Measurements from ENCODE around the gene PTGIS.

The PTGIS gene

DNA sequence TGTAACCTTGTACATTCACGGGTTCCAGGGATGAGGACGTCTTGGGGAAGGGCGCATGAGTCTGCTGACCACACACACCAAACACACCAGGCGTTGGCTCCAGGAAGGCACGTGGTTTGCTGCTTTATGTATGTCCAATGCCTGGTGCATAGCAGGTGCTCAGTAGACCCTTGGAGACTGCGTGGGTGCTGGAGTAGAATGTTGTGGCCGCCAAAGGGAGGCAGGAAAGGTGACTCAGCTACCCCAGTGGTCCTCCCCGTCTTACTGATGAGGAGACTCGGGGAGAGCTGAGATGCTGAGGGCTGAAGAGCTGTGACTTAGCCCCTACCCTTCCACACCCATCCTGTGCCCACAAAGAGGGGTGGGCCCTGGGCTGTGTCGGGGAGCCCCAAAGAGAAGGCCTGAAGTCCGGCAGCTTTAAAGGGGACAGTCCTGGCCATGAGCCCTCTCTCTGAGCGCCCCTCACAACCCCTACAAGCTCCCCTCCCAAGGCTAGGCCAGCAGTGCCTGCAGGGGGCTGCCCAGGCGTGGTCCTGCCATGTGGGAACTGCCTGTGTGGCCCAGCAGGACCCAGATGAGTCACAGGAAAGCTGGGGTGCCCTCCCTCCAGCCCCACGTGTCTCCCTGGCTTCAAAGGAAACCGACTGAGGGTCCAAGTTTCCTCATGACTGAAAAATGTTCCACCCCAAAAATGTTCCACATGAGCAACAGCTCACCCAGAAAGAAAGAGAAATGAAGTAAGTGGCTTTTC lies 28.0 kb upstream of the PTGIS start:
- ChIA-PET CTCF (interaction anchor here (0.5 to 2.3 kb wide), 4 partner anchors 9 to 489 kb away, joined by 3 to 9 read pairs (median 4); no protein-coding TSS in a partner anchor), POLR2A (ENCODE audit: low non-redundant PET) (no interaction called here)
- no peak for DNase-seq (ENCODE audit: low spot score)
- H3K27ac ChIP-seq: no peak overlapping the region
- TF ChIP-seq, protein P1, sequence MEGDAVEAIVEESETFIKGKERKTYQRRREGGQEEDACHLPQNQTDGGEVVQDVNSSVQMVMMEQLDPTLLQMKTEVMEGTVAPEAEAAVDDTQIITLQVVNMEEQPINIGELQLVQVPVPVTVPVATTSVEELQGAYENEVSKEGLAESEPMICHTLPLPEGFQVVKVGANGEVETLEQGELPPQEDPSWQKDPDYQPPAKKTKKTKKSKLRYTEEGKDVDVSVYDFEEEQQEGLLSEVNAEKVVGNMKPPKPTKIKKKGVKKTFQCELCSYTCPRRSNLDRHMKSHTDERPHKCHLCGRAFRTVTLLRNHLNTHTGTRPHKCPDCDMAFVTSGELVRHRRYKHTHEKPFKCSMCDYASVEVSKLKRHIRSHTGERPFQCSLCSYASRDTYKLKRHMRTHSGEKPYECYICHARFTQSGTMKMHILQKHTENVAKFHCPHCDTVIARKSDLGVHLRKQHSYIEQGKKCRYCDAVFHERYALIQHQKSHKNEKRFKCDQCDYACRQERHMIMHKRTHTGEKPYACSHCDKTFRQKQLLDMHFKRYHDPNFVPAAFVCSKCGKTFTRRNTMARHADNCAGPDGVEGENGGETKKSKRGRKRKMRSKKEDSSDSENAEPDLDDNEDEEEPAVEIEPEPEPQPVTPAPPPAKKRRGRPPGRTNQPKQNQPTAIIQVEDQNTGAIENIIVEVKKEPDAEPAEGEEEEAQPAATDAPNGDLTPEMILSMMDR (conservative IDR thresholded peaks at IDR 0.05; ENCODE audit: low read depth): no peak

DNA sequence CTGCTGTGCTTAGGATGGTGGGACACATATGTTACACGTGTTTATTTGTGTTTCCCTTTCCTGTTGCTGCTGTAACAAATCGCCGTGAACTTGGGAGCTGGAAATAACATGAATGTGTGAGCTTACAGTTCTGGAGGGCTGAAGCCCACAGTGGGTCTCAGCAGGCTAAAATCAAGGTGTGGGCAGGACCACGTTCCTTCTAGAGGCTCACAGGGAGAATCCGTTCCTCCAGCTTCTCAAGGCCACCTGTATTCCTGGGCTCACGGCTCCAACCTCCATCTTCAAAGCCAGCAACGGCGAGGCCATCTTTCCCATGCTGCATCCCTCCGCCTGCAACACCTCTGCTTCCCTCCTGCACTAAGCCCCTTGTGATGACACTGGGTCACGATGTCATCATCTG lies 27.4 kb upstream of the PTGIS start:
- no peak overlapping the region for H3K27ac ChIP-seq
- DNase-seq (ENCODE audit: low spot score): no peak
- TF ChIP-seq, protein P1 (conservative IDR thresholded peaks at IDR 0.05; ENCODE audit: low read depth): no peak
- ChIA-PET CTCF (interaction anchor here (0.5 to 2.3 kb wide), 4 partner anchors 10 to 490 kb away, joined by 3 to 9 read pairs (median 4); no protein-coding TSS in a partner anchor), POLR2A (ENCODE audit: low non-redundant PET) (no interaction called here)

DNA sequence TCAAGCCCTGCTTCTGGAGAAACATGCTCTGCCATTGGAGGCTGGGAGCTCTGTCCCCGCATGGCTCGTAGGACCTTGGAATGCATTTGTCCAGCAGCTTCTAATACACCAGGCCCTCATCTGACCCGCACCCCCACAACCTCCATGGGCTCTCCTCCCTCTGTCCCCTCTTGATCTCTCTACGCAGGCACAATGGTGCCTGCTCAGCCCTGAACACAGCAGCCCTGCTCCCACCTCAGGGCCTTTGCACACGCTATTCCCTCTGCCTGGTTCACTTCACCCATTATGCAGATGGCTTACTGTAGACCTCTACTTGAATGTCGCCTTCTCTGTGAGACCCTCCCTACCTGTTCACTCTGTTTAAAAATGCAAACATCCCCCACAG lies 27.0 kb upstream of the PTGIS start:
- CTCF ChIA-PET: interaction anchor here (1.1 to 2.3 kb wide), 3 partner anchors 14 to 135 kb away, joined by 3 to 9 read pairs (median 3); no protein-coding TSS in a partner anchor
- POLR2A ChIA-PET (ENCODE audit: low non-redundant PET): no interaction called here
- H3K27ac ChIP-seq: no peak overlapping the region
- no peak for DNase-seq (ENCODE audit: low spot score)
- TF ChIP-seq, protein P1 (conservative IDR thresholded peaks at IDR 0.05; ENCODE audit: low read depth): no peak

DNA sequence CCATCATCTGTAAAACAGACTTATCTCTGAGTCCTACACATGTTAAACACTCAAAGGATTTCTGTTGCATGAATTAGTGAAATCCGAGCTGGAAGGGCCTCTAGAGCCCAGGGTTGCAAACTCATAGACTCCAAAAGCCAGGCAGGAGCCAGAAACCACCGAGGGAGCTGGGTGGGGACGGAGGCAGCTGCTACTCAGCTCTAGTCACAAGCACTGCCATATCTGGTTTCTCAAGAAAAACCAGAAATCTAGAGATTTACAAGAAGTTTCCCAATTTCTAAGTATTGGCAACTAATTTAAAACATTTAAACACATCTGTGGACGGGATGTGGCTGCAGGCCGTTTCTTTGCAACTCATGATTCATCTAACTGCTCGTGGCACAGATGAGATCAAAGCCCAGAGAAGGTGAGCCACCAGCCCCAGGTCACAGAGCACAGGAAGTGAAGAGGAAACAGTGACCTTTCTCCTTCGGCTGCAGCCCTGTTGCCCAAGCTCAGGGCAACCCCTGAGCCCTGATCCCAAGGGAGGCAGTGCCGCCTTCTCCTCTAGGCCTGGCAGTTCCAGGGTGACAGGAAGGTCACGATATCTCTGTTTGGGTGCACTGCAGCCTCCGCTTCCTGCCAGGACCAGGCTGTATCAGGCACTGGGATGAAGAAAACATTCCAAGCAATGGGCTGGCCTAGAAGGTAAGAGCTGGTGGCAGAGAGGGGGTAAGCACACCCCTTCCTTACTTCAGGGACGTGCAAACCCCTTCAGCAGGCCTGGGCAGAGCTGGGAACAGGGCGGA lies 26.4 kb upstream of the PTGIS start:
- TF ChIP-seq, protein P1 (conservative IDR thresholded peaks at IDR 0.05; ENCODE audit: low read depth): no peak
- CTCF ChIA-PET: interaction anchor here (0.5 to 1.1 kb wide), 4 partner anchors 14 to 134 kb away, joined by 3 to 5 read pairs (median 3); no protein-coding TSS in a partner anchor
- POLR2A ChIA-PET (ENCODE audit: low non-redundant PET): no interaction called here
- H3K27ac ChIP-seq: 0 out of 2 replicates have a peak overlapping the region, but pooled peaks have one; percentile 5
- no peak for DNase-seq (ENCODE audit: low spot score)

DNA sequence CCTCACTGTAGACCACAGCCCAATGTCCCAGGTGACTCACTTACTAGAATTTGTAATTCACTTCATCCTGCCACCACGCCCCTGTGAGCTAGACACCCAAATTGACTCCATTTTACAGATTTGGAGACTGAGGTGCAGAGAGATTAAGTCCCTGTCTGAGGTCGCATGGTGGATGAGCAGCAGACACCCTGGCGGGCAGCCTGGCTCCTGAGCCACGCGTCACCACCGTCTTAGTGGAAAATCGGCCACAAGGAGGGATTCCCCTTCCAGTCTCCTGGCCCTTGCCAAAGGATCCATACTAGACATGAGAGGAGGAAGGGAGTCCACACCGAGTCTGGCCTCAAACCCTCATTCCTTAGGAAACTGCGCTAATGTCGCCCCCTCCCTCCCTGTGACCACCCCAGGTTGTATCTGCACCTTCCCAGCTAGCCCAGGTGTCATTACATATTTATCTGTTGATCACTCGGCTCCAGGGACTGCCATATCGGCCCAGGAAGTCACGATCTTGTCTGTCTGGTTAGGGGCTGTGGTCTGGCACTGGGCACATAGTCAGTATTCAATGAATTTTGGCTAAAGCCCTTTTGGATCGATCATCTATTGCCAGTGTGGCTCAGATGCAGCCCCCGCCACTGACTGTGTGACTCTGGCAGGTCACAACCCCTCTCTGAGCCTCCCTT lies 25.7 kb upstream of the PTGIS start:
- CTCF ChIA-PET: interaction anchor here (0.5 to 1.1 kb wide), 2 partner anchors 15 to 36 kb away, joined by 3 to 5 read pairs; no protein-coding TSS in a partner anchor
- POLR2A ChIA-PET (ENCODE audit: low non-redundant PET): no interaction called here
- H3K27ac ChIP-seq: 0 out of 2 replicates have a peak overlapping the region, but pooled peaks have one; percentile 5
- DNase-seq (ENCODE audit: low spot score): no peak
- TF ChIP-seq, protein P1 (conservative IDR thresholded peaks at IDR 0.05; ENCODE audit: low read depth): no peak

DNA sequence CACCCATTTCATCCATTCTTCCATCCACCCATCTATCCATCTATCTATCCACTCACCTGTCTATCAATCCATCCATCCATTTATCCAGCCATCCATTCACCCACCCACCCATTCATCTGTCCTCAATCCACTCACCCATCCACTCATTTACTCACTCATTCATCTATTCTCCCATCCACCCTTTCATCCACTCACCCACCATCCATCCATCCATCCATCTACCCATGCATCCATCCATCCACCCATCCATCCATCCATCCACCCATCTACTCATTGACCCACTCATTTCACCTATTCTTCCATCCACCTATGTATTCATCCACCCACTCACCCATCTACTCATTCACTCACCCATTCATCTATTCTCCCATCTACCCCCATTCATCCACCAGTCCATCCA lies 24.2 kb upstream of the PTGIS start:
- DNase-seq (ENCODE audit: low spot score): no peak
- TF ChIP-seq, protein P1 (conservative IDR thresholded peaks at IDR 0.05; ENCODE audit: low read depth): no peak
- CTCF ChIA-PET: interaction anchor here (0.6 kb wide), 1 partner anchor 296 kb away, joined by 4 read pairs; no protein-coding TSS in a partner anchor
- POLR2A ChIA-PET (ENCODE audit: low non-redundant PET): no interaction called here
- no peak overlapping the region for H3K27ac ChIP-seq
